Cerebellar cortex (tissue), 1 donor: ENCODE measurements around the gene DCDC2B.
"Not testable (repeated sequence)": the region's sequence is repeated elsewhere in the genome, so short reads cannot be mapped to it uniquely, and the experiment has no call there.

Experiments
- DNase-seq: peaks from one replicate; pipeline ENCODE4 v3.0.0-alpha.2; 2015; ENCODE audit warnings: low spot score

The DCDC2B gene

DNA sequence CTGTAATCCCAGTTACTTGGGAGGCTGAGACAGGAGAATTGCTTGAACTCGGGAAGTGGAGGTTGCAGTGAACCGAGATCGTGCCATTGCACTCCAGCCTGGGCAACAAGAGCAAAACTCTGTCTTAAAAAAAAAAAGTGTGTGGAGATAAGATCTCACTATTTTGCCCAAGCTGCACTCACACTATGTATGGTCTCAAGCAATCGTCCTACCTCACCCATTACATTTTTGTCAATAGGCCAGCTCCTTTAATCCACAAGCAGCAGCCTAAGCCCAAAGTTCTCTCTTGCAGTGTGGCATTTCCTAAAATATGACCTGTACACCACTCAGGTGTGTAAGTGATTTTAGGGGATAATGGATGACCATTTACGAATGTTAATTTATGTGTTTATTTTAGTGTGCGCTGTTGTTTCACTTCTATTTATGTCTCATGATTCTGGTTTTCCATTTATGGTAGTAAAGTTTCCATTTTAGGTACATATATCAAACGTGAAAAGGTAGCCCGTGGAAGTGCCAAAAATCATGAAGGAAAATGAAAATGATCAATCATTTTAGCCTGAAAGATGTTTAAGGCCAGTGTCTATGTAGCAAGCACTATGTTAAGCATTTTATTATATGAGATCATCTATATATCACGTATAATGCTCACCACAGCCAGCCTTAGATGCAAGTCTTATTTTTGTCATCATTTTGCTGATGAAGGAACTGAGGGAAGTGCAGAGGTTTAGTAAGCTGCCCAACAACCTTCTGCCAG lies 47.8 kb downstream of the DCDC2B start:
- no peak for DNase-seq

DNA sequence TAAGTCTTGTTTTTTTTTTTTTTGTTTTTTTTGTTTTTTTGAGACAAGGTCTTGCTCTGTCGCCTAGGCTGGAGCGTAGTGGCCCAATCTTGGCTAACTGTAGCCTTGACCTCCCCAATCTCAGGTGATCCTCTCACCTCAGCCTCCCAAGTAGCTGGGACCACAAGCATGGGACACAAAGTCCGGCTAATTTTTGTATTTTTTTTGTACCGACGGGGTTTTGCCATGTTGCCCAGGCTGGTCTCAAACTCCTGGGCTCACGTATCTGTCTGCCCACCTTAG lies 48.3 kb downstream of the DCDC2B start:
- no peak for DNase-seq

- DNase-seq, result not testable (repeated sequence)
Measured at GRCh38 chr1:32263236-32263593, 54.3 kb downstream of the DCDC2B start.

DNA sequence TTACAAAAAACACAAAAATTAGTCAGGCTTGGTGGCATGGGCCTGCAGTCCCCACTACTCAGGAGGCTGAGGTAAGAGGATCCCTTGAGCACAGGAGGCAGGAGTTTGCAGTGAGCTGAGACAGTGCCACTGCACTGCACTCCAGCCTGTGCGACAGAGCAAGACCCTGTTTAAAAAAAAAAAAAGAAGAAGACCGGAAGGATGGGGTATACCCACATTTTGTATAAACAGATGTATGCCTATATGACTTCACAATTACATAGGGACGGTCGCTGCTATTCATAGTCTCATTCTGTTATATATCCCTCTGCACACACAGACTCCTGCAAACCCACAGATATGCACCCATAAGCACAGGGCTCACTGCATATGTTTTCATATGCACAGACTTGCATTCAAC lies 54.9 kb downstream of the DCDC2B start:
- DNase-seq, result no peak
